ENCODE results near the gene SLC25A40. TPM values are rescaled to one million over a fixed set of nuclear protein-coding genes. Genes with fewer than 3 reads are reported as not detected.

SLC25A40 gene
- total and polyA plus RNA-seq, 2 of the 13 experiments (the other 11 are each of a cell fraction or from before 2014, with no cell fraction given), result 12.9 to 13.6 TPM

DNA sequence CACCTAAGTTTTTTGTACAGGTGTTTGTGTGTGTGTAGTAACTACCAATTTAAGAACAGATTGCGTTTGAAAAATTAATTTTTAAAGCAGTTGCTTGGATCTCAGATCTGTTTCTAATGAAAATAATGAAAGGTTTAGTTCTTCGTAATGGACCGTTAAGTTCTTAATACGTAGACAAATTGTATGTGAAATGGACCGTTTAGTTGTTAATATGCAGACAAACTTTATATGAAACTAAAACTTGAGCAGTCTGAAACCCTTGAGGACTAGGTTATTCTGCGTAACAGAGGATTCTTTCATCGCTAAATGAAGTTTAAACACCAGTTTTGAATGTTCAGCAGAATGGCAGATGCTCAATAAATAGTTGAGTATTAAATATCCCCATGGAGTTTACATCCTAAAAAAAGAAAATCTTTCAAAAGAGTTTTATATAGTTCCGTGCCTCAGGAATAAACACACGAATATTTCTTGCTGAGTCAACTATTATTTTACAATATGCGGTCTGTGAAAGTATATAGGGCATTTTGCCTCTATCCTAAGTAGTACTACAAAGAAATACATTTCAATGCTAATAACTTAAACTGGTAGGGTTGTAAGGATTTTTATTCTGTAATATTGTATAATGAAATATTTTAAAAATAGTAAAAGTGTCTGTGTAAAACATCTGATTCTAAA, 1.3 kb upstream of the SLC25A40 start:
- no TSS peak for BruUV-seq (replicated peaks)
- DNase-seq (ENCODE audit: low spot score), result no peak
- in situ Hi-C loops (cut with HindIII; ENCODE audit: extremely low pct_ligation_motif_present, low pct_unique_long_range_greater_than_20kb), result loop anchor here (10.0 kb wide), 1 partner anchor 533 kb away; the partner anchor contains the start of gene CROT

More for the DNA sequence above, 1.3 kb upstream of the SLC25A40 start:
- Histone ChIP-seq H3K79me2 (ENCODE audit: insufficient read depth, low read length) (peaks cover 78% of the 10 kb centered on the region), H2AFZ (ENCODE audit: low read length) (no peak overlapping the region), H3K36me3 (replicated peaks in 1 of 2; ENCODE audit: control insufficient read depth in 1 of 2, insufficient read depth in 2 of 2, low read length in 2 of 2) (peaks cover 2 to 11% of the 10 kb centered on the region in 2 experiments; a peak in 3 of 5 replicates), H3K27ac (ENCODE audit: extremely low read length, insufficient read depth, low read length) (peak overlapping the region; percentile 97), H3K4me2 (ENCODE audit: low read depth, low read length) (peak overlapping the region; percentile 84), H4K20me1 (ENCODE audit: insufficient read depth, low read length) (no peaks in the 10 kb centered on the region), H3K27me3 (ENCODE audit: control insufficient read depth in 1 of 2, insufficient read depth in 2 of 2, low read length in 2 of 2) (no peaks in the 10 kb centered on the region; a peak in 1 of 5 replicates), H3K9me3 (ENCODE audit: low read length) (no peaks in the 10 kb centered on the region), H3K9ac (ENCODE audit: insufficient read depth, low read depth, low read length) (peak overlapping the region; percentile 89), H3K4me1 (ENCODE audit: insufficient read depth, low read length) (peaks cover 59% of the 10 kb centered on the region), H3K4me3 (replicated peaks in 1 of 3; ENCODE audit: insufficient read depth in 1 of 3, low read depth in 2 of 3, low read length in 3 of 3) (peak overlapping the region; percentile 86 to 92 (median 92))
- no peak for ATAC-seq
- WGBS (ENCODE audit: low lambda C conversion rate), result 2% methylated on average over 10 of the region's 10 CpGs
- TF ChIP-seq ZNF230 (CRISPR knock-in tag; IDR thresholded peaks at IDR 0.05) (no peak), MAFK (conservative IDR thresholded peaks at IDR 0.05 in 1 of 2, IDR thresholded peaks at IDR 0.05 in 1 of 2; ENCODE audit: low read length in 2 of 2) (peak; percentile 93 to 97), ZNF678 (CRISPR knock-in tag; IDR thresholded peaks at IDR 0.05) (no peak), SALL2 (CRISPR knock-in tag; IDR thresholded peaks at IDR 0.05) (no peak), ZFP90 (CRISPR knock-in tag; IDR thresholded peaks at IDR 0.05; ENCODE audit: borderline replicate concordance) (no peak), ZNF331 (CRISPR knock-in tag; IDR thresholded peaks at IDR 0.05) (no peak), ZNF235 (CRISPR knock-in tag; IDR thresholded peaks at IDR 0.05; ENCODE audit: borderline replicate concordance) (no peak), MAFF (IDR thresholded peaks at IDR 0.05; ENCODE audit: low read depth, low read length) (peak; percentile 95), ZNF614 (CRISPR knock-in tag; IDR thresholded peaks at IDR 0.05; ENCODE audit: borderline replicate concordance) (no peak), PHF8 (CRISPR knock-in tag; IDR thresholded peaks at IDR 0.05) (no peak), RELA (CRISPR knock-in tag; IDR thresholded peaks at IDR 0.05) (no peak), HNRNPK (IDR thresholded peaks at IDR 0.05; ENCODE audit: low read depth, low read length, poor library complexity, severe bottlenecking) (no peak)
- TF ChIP-seq, protein P1, sequence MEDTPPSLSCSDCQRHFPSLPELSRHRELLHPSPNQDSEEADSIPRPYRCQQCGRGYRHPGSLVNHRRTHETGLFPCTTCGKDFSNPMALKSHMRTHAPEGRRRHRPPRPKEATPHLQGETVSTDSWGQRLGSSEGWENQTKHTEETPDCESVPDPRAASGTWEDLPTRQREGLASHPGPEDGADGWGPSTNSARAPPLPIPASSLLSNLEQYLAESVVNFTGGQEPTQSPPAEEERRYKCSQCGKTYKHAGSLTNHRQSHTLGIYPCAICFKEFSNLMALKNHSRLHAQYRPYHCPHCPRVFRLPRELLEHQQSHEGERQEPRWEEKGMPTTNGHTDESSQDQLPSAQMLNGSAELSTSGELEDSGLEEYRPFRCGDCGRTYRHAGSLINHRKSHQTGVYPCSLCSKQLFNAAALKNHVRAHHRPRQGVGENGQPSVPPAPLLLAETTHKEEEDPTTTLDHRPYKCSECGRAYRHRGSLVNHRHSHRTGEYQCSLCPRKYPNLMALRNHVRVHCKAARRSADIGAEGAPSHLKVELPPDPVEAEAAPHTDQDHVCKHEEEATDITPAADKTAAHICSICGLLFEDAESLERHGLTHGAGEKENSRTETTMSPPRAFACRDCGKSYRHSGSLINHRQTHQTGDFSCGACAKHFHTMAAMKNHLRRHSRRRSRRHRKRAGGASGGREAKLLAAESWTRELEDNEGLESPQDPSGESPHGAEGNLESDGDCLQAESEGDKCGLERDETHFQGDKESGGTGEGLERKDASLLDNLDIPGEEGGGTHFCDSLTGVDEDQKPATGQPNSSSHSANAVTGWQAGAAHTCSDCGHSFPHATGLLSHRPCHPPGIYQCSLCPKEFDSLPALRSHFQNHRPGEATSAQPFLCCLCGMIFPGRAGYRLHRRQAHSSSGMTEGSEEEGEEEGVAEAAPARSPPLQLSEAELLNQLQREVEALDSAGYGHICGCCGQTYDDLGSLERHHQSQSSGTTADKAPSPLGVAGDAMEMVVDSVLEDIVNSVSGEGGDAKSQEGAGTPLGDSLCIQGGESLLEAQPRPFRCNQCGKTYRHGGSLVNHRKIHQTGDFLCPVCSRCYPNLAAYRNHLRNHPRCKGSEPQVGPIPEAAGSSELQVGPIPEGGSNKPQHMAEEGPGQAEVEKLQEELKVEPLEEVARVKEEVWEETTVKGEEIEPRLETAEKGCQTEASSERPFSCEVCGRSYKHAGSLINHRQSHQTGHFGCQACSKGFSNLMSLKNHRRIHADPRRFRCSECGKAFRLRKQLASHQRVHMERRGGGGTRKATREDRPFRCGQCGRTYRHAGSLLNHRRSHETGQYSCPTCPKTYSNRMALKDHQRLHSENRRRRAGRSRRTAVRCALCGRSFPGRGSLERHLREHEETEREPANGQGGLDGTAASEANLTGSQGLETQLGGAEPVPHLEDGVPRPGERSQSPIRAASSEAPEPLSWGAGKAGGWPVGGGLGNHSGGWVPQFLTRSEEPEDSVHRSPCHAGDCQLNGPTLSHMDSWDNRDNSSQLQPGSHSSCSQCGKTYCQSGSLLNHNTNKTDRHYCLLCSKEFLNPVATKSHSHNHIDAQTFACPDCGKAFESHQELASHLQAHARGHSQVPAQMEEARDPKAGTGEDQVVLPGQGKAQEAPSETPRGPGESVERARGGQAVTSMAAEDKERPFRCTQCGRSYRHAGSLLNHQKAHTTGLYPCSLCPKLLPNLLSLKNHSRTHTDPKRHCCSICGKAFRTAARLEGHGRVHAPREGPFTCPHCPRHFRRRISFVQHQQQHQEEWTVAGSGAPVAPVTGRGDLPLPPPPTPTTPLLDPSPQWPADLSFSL (CRISPR knock-in tag; IDR thresholded peaks at IDR 0.05), result no peak
- TF ChIP-seq, protein P2, sequence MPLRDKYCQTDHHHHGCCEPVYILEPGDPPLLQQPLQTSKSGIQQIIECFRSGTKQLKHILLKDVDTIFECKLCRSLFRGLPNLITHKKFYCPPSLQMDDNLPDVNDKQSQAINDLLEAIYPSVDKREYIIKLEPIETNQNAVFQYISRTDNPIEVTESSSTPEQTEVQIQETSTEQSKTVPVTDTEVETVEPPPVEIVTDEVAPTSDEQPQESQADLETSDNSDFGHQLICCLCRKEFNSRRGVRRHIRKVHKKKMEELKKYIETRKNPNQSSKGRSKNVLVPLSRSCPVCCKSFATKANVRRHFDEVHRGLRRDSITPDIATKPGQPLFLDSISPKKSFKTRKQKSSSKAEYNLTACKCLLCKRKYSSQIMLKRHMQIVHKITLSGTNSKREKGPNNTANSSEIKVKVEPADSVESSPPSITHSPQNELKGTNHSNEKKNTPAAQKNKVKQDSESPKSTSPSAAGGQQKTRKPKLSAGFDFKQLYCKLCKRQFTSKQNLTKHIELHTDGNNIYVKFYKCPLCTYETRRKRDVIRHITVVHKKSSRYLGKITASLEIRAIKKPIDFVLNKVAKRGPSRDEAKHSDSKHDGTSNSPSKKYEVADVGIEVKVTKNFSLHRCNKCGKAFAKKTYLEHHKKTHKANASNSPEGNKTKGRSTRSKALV (CRISPR knock-in tag; IDR thresholded peaks at IDR 0.05), result no peak
- TF ChIP-seq, protein P3, sequence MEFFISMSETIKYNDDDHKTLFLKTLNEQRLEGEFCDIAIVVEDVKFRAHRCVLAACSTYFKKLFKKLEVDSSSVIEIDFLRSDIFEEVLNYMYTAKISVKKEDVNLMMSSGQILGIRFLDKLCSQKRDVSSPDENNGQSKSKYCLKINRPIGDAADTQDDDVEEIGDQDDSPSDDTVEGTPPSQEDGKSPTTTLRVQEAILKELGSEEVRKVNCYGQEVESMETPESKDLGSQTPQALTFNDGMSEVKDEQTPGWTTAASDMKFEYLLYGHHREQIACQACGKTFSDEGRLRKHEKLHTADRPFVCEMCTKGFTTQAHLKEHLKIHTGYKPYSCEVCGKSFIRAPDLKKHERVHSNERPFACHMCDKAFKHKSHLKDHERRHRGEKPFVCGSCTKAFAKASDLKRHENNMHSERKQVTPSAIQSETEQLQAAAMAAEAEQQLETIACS (CRISPR knock-in tag; IDR thresholded peaks at IDR 0.05), result no peak
- intact Hi-C loops (cut with micrococcal nuclease; ENCODE audit: unreplicated experiment), result loop anchor here (5.0 to 10.0 kb wide), 3 partner anchors 250 to 563 kb away; partner anchors contain the start of genes CROT and RUNDC3B
- CTCF ChIA-PET (ENCODE audit: low intra/inter-chr PET ratio, low total read pairs), result no interaction called here
- POLR2A ChIA-PET, result no interaction called here
- FAIRE-seq, result no peak

All from HepG2 (cell line).